GM23248 (cell line): Measurements from ENCODE around the gene KDM2B. TPM values are rescaled to one million over a fixed set of nuclear protein-coding genes. Genes with fewer than 3 reads are reported as not detected.

Experiments used
- DNase-seq: peaks from one replicate; pipeline ENCODE4 v3.0.0-alpha.2; 2015
- H2AFZ ChIP-seq: fragments of 200-600 bp; sonication (generic); 2 replicates; pipeline ENCODE4 v1.6.1; 2016; ENCODE audit warnings: antibody characterized with exemption
- H3F3A ChIP-seq: fragments of 200-600 bp; sonication (generic); 2 replicates; pipeline ENCODE4 v1.6.1; 2016; ENCODE audit warnings: mild to moderate bottlenecking, antibody characterized with exemption, mixed run types; ENCODE audit not compliant: insufficient read depth
- H3K27ac ChIP-seq: fragments of 200-600 bp; sonication (generic); 2 replicates; pipeline ENCODE4 v1.5.1; 2016; ENCODE audit warnings: mild to moderate bottlenecking
- H3K27me3 ChIP-seq: fragments of 200-600 bp; sonication (generic); replicated peaks from 2 replicates; pipeline ENCODE4 v1.6.1; 2016; ENCODE audit warnings: mild to moderate bottlenecking; ENCODE audit not compliant: insufficient read depth
- H3K36me3 ChIP-seq: fragments of 200-600 bp; sonication (generic); 2 replicates; pipeline ENCODE4 v1.6.1; 2016; ENCODE audit warnings: low read depth, mild to moderate bottlenecking
- H3K4me1 ChIP-seq: fragments of 200-600 bp; sonication (generic); 2 replicates; pipeline ENCODE4 v1.6.1; 2016; ENCODE audit warnings: mild to moderate bottlenecking; ENCODE audit not compliant: insufficient read depth
- H3K4me2 ChIP-seq: fragments of 200-600 bp; sonication (generic); one replicate; pipeline ENCODE4 v1.6.1; 2016; ENCODE audit warnings: mild to moderate bottlenecking; ENCODE audit not compliant: unreplicated experiment
- H3K4me3 ChIP-seq: fragments of 200-600 bp; sonication (generic); 2 replicates; pipeline ENCODE4 v1.5.1; 2016; ENCODE audit warnings: mild to moderate bottlenecking
- H3K79me2 ChIP-seq: fragments of 200-600 bp; sonication (generic); 2 replicates; pipeline ENCODE4 v1.6.1; 2016; ENCODE audit warnings: mild to moderate bottlenecking; ENCODE audit not compliant: insufficient read depth
- H3K9ac ChIP-seq: fragments of 200-600 bp; sonication (generic); 2 replicates; pipeline ENCODE4 v1.6.1; 2016; ENCODE audit warnings: mild to moderate bottlenecking
- H3K9me2 ChIP-seq: fragments of 200-600 bp; sonication (generic); 2 replicates; pipeline ENCODE4 v1.6.1; 2016; ENCODE audit warnings: mixed run types, mild to moderate bottlenecking, moderate library complexity; ENCODE audit not compliant: insufficient read depth
- H3K9me3 ChIP-seq: fragments of 200-600 bp; sonication (generic); one replicate; pipeline ENCODE4 v1.6.1; 2017; ENCODE audit warnings: low read depth
- H4K20me1 ChIP-seq: fragments of 200-600 bp; sonication (generic); 2 replicates; pipeline ENCODE4 v1.6.0; 2016; ENCODE audit not compliant: insufficient read depth
- EZH2 ChIP-seq: fragments of 200-600 bp; sonication (generic); IDR thresholded peaks from 2 replicates; pipeline ENCODE4 v1.6.1; 2018; ENCODE audit warnings: antibody characterized with exemption, mild to moderate bottlenecking; ENCODE audit not compliant: insufficient read depth, poor library complexity, severe bottlenecking
- EZH2phosphoT487 ChIP-seq: fragments of 200-600 bp; sonication (generic); IDR thresholded peaks from 2 replicates; pipeline ENCODE4 v1.6.1; 2018; ENCODE audit warnings: antibody characterized with exemption, moderate library complexity, mild to moderate bottlenecking, low read depth; ENCODE audit not compliant: insufficient read depth
- WGBS, 2 experiments: methylation state at CpG; one replicate each; pipeline ENCODE4 v1.1.6; 2015 to 2017; ENCODE audit warnings: low lambda C conversion rate in 2 of 2, low coverage in 1 of 2; ENCODE audit errors: missing lambda C conversion rate in 2 of 2; 5-methylcytosine and 5-hydroxymethylcytosine counted together
- in situ Hi-C: fragments of 300-500 bp; cut with MboI; formaldehyde crosslinking; loops from 2 replicates; pipeline ENCODE4 v1.15.0; 2020
- polyA plus RNA-seq: library from polyadenylated mRNA; unstranded; fragments of >200 nt; fragmentation: Nextera tagmentation; extraction: Ambion mirVana; gene quantifications from 2 replicates; pipeline ENCODE4 v1.2.1, GENCODE V29; 2016
- total RNA-seq: library from RNA; depleted of rRNA; stranded (reverse); fragments of >200 nt; shearing (Covaris generic); gene quantifications from 2 replicates; pipeline ENCODE4 v1.2.3, GENCODE V29; 2014

KDM2B gene
- total and polyA plus RNA-seq, 2 experiments from 2014 or later, result 8.2 to 20.1 TPM

GRCh38 chr12:121579190-121579791 lies 1.5 kb downstream of the KDM2B start:
- Histone ChIP-seq H3K27me3 (no peaks in the 10 kb centered on the region), H3K4me3 (peak overlapping the region; percentile 80), H3F3A (peaks cover 32% of the 10 kb centered on the region), H3K36me3 (no peaks in the 10 kb centered on the region), H3K79me2 (no peaks in the 10 kb centered on the region), H2AFZ (peak overlapping the region; percentile 85), H3K4me1 (peaks cover 44% of the 10 kb centered on the region), H4K20me1 (no peaks in the 10 kb centered on the region), H3K27ac (peak overlapping the region; percentile 96), H3K9me3 (no peaks in the 10 kb centered on the region), H3K4me2 (peak overlapping the region; percentile 96), H3K9me2 (no peaks in the 10 kb centered on the region), H3K9ac (peak overlapping the region; percentile 88)
- TF ChIP-seq EZH2 (no peak), EZH2phosphoT487 (no peak)
- DNase-seq, result peak; percentile 64
- in situ Hi-C loops, result no loop called here
- 0 to 2% methylated on average over 19 to 53 of the region's 53 CpGs for WGBS, 2 experiments

GRCh38 chr12:121578230-121579189 lies 2.3 kb downstream of the KDM2B start:
- H3K9me2 ChIP-seq, result no peaks in the 10 kb centered on the region
- H3K4me3 ChIP-seq, result peak overlapping the region; percentile 80
- peak; percentile 50 for DNase-seq
- in situ Hi-C loops, result no loop called here
- H3K27ac ChIP-seq, result peak overlapping the region; percentile 96
- H2AFZ ChIP-seq, result peak overlapping the region; percentile 85
- H3K27me3 ChIP-seq, result no peaks in the 10 kb centered on the region
- peaks cover 44% of the 10 kb centered on the region for H3K4me1 ChIP-seq
- peak overlapping the region; percentile 96 for H3K4me2 ChIP-seq
- TF ChIP-seq EZH2phosphoT487 (no peak), EZH2 (no peak)
- H3F3A ChIP-seq, result peaks cover 32% of the 10 kb centered on the region
- 17 to 18% methylated on average over 45 to 62 of the region's 77 CpGs for WGBS, 2 experiments
- no peaks in the 10 kb centered on the region for H3K36me3 ChIP-seq
- no peaks in the 10 kb centered on the region for H3K79me2 ChIP-seq
- no peaks in the 10 kb centered on the region for H3K9me3 ChIP-seq
- peak overlapping the region; percentile 88 for H3K9ac ChIP-seq
- no peaks in the 10 kb centered on the region for H4K20me1 ChIP-seq

GRCh38 chr12:121577443-121578180 lies 3.2 kb downstream of the KDM2B start:
- peaks cover 40% of the 10 kb centered on the region for H3K4me1 ChIP-seq
- peaks cover 32% of the 10 kb centered on the region for H3F3A ChIP-seq
- H4K20me1 ChIP-seq, result no peaks in the 10 kb centered on the region
- WGBS, 2 experiments, result 85 to 87% methylated on average over 10 of the region's 10 CpGs
- peak overlapping the region; percentile 96 for H3K4me2 ChIP-seq
- H3K9me3 ChIP-seq, result no peaks in the 10 kb centered on the region
- H3K36me3 ChIP-seq, result no peaks in the 10 kb centered on the region
- H3K9me2 ChIP-seq, result no peaks in the 10 kb centered on the region
- no peaks in the 10 kb centered on the region for H3K27me3 ChIP-seq
- peak overlapping the region; percentile 96 for H3K27ac ChIP-seq
- in situ Hi-C loops, result no loop called here
- peak overlapping the region; percentile 88 for H3K9ac ChIP-seq
- H2AFZ ChIP-seq, result peak overlapping the region; percentile 85
- H3K79me2 ChIP-seq, result no peaks in the 10 kb centered on the region
- H3K4me3 ChIP-seq, result peak overlapping the region; percentile 80
- no peak for DNase-seq
- TF ChIP-seq EZH2phosphoT487 (no peak), EZH2 (no peak)

- H2AFZ ChIP-seq, result peak overlapping the region; percentile 85
- peak overlapping the region; percentile 96 for H3K27ac ChIP-seq
- H3K36me3 ChIP-seq, result no peaks in the 10 kb centered on the region
- H3K79me2 ChIP-seq, result no peaks in the 10 kb centered on the region
- peak overlapping the region; percentile 80 for H3K4me3 ChIP-seq
- peak overlapping the region; percentile 88 for H3K9ac ChIP-seq
- no peaks in the 10 kb centered on the region for H4K20me1 ChIP-seq
- peaks cover 30% of the 10 kb centered on the region for H3F3A ChIP-seq
- TF ChIP-seq EZH2 (no peak), EZH2phosphoT487 (no peak)
- WGBS, 2 experiments, result 0 to 4% methylated on average over 4 of the region's 4 CpGs
- peaks cover 33% of the 10 kb centered on the region for H3K4me1 ChIP-seq
- H3K27me3 ChIP-seq, result no peaks in the 10 kb centered on the region
- in situ Hi-C loops, result no loop called here
- H3K9me3 ChIP-seq, result no peaks in the 10 kb centered on the region
- peak overlapping the region; percentile 96 for H3K4me2 ChIP-seq
- DNase-seq, result peak; percentile 91
- no peaks in the 10 kb centered on the region for H3K9me2 ChIP-seq
Measured at GRCh38 chr12:121576851-121577391, 3.9 kb downstream of the KDM2B start.
